H9 (cell line): ENCODE measurements around the gene SRGN. TPM values are rescaled to one million over a fixed set of nuclear protein-coding genes. Genes with fewer than 3 reads are reported as not detected.

Source experiments
- DNase-seq: peaks from one replicate; pipeline ENCODE4 v3.0.0-alpha.2; 2017
- H2AFZ ChIP-seq: one replicate; pipeline ENCODE4 v1.6.1; 2013; ENCODE audit warnings: mild to moderate bottlenecking, low read length, control low read depth, moderate library complexity
- H2AK5ac ChIP-seq: 2 replicates; pipeline ENCODE4 v1.6.1; 2013; ENCODE audit warnings: low read length, control low read depth, mixed read lengths; ENCODE audit not compliant: insufficient read length
- H2BK120ac ChIP-seq: one replicate; pipeline ENCODE4 v1.6.1; 2013; ENCODE audit warnings: low read depth, mild to moderate bottlenecking, low read length, control low read depth, inconsistent platforms; ENCODE audit not compliant: poor library complexity, severe bottlenecking
- H2BK12ac ChIP-seq: 2 replicates; pipeline ENCODE4 v1.6.1; 2013; ENCODE audit warnings: low read length, control low read depth, mixed read lengths, low read depth; ENCODE audit not compliant: insufficient read length
- H2BK15ac ChIP-seq: 2 replicates; pipeline ENCODE4 v1.6.1; 2013; ENCODE audit warnings: low read depth, low read length, control low read depth
- H2BK20ac ChIP-seq: one replicate; pipeline ENCODE4 v1.6.1; 2013; ENCODE audit warnings: low read depth, mild to moderate bottlenecking, low read length, control low read depth, inconsistent platforms; ENCODE audit not compliant: poor library complexity, severe bottlenecking
- H2BK5ac ChIP-seq: 2 replicates; pipeline ENCODE4 v1.6.1; 2013; ENCODE audit warnings: low read length, control low read depth, mixed read lengths; ENCODE audit not compliant: insufficient read length
- H3K14ac ChIP-seq: 2 replicates; pipeline ENCODE4 v1.6.1; 2013; ENCODE audit warnings: low read length, control low read depth; ENCODE audit not compliant: insufficient read depth
- H3K18ac ChIP-seq: 2 replicates; pipeline ENCODE4 v1.6.1; 2013; ENCODE audit warnings: low read depth, mild to moderate bottlenecking, mixed read lengths, low read length, control low read depth; ENCODE audit not compliant: insufficient read length
- H3K23ac ChIP-seq: 2 replicates; pipeline ENCODE4 v1.6.1; 2013; ENCODE audit warnings: low read length, control low read depth, mixed read lengths, low read depth; ENCODE audit not compliant: insufficient read length
- H3K23me2 ChIP-seq: 2 replicates; pipeline ENCODE4 v1.6.1; 2013; ENCODE audit warnings: low read depth, mild to moderate bottlenecking, mixed read lengths, low read length, control low read depth; ENCODE audit not compliant: insufficient read length, poor library complexity, severe bottlenecking
- H3K27ac ChIP-seq: 2 replicates; pipeline ENCODE4 v1.5.1; 2013; ENCODE audit warnings: low read length, control low read depth, mixed read lengths, low read depth; ENCODE audit not compliant: insufficient read length
- H3K27me3 ChIP-seq: 2 replicates; pipeline ENCODE4 v1.6.1; 2013; ENCODE audit warnings: low read length, control low read depth, inconsistent platforms; ENCODE audit not compliant: insufficient read depth
- H3K4ac ChIP-seq: 2 replicates; pipeline ENCODE4 v1.6.1; 2013; ENCODE audit warnings: low read depth, mild to moderate bottlenecking, control low read depth, inconsistent platforms, low read length, moderate library complexity
- H3K4me1 ChIP-seq: 2 replicates; pipeline ENCODE4 v1.6.1; 2013; ENCODE audit warnings: low read length, control low read depth, inconsistent platforms; ENCODE audit not compliant: insufficient read depth
- H3K4me2 ChIP-seq: 2 replicates; pipeline ENCODE4 v1.6.1; 2013; ENCODE audit warnings: low read length, control low read depth, mixed read lengths; ENCODE audit not compliant: insufficient read length, insufficient read depth
- H3K56ac ChIP-seq: 2 replicates; pipeline ENCODE4 v1.6.1; 2013; ENCODE audit warnings: low read depth, mild to moderate bottlenecking, mixed read lengths, low read length, control low read depth; ENCODE audit not compliant: insufficient read length
- H3K79me1 ChIP-seq: 2 replicates; pipeline ENCODE4 v1.6.1; 2013; ENCODE audit warnings: low read depth, mild to moderate bottlenecking, moderate library complexity, low read length, control low read depth, inconsistent platforms; ENCODE audit not compliant: insufficient read depth, poor library complexity, severe bottlenecking
- H3K79me2 ChIP-seq: 2 replicates; pipeline ENCODE4 v1.6.1; 2013; ENCODE audit warnings: low read length, control low read depth, inconsistent platforms; ENCODE audit not compliant: insufficient read depth
- H3K9ac ChIP-seq: 2 replicates; pipeline ENCODE4 v1.6.1; 2013; ENCODE audit warnings: low read length, control low read depth, mixed read lengths; ENCODE audit not compliant: insufficient read length; ENCODE audit errors: extremely low read depth
- H3K9me3 ChIP-seq: one replicate; pipeline ENCODE4 v1.6.1; 2013; ENCODE audit warnings: low read depth, low read length, inconsistent platforms; ENCODE audit not compliant: control insufficient read depth
- H3T11ph ChIP-seq: one replicate; pipeline ENCODE4 v1.6.1; 2013; ENCODE audit warnings: mild to moderate bottlenecking, low read length, control low read depth, inconsistent platforms
- H4K20me1 ChIP-seq: one replicate; pipeline ENCODE4 v1.6.1; 2013; ENCODE audit not compliant: control insufficient read depth, insufficient read length, insufficient read depth
- H4K5ac ChIP-seq: 2 replicates; pipeline ENCODE4 v1.6.1; 2013; ENCODE audit warnings: low read depth, mild to moderate bottlenecking, mixed read lengths, low read length, control low read depth; ENCODE audit not compliant: insufficient read length
- H4K8ac ChIP-seq: replicated peaks from 2 replicates; pipeline ENCODE4 v1.6.1; 2013; ENCODE audit warnings: low read length, control low read depth, mixed read lengths, low read depth; ENCODE audit not compliant: insufficient read length
- H4K91ac ChIP-seq: 2 replicates; pipeline ENCODE4 v1.6.1; 2013; ENCODE audit warnings: low read depth, mild to moderate bottlenecking, moderate library complexity, mixed read lengths, low read length, control low read depth; ENCODE audit not compliant: insufficient read length
- H3K27ac Mint-ChIP-seq, 3 experiments: 2 replicates in 2 of 3; 3 replicates in 1 of 3; pipeline ENCODE4 v1.8.0; 2020 to 2021; ENCODE audit warnings: mixed read lengths in 3 of 3, mild to moderate bottlenecking in 1 of 3, moderate library complexity in 1 of 3
- H3K27me3 Mint-ChIP-seq: 2 replicates; pipeline ENCODE4 v1.8.0; 2021; ENCODE audit warnings: low read depth, mild to moderate bottlenecking, moderate library complexity, mixed read lengths
- H3K36me3 Mint-ChIP-seq, 3 experiments: 2 replicates in 2 of 3; 3 replicates in 1 of 3; pipeline ENCODE4 v1.8.0; 2020 to 2021; ENCODE audit warnings: low read depth in 3 of 3, mixed read lengths in 3 of 3; ENCODE audit not compliant: insufficient read depth in 1 of 3
- H3K4me1 Mint-ChIP-seq, 2 experiments: 2 replicates each; pipeline ENCODE4 v1.8.0; 2020; ENCODE audit warnings: mixed read lengths in 2 of 2
- H3K4me3 Mint-ChIP-seq, 2 experiments: 2 replicates in 1 of 2; 3 replicates in 1 of 2; pipeline ENCODE4 v1.8.0; 2020 to 2021; ENCODE audit warnings: mild to moderate bottlenecking in 2 of 2, mixed read lengths in 2 of 2, moderate library complexity in 1 of 2
- H3K9me3 Mint-ChIP-seq, 2 experiments: 2 replicates in 1 of 2; 3 replicates in 1 of 2; pipeline ENCODE4 v1.8.0; 2020; ENCODE audit warnings: mild to moderate bottlenecking in 2 of 2, mixed read lengths in 2 of 2, moderate library complexity in 1 of 2
- WGBS: extraction: QIAGEN DNeasy Blood & Tissue Kit; methylation state at CpG from one replicate; pipeline ENCODE4 v1.1.7; 2013; ENCODE audit warnings: missing lambda C conversion rate, low lambda C conversion rate, mixed read lengths; ENCODE audit not compliant: insufficient read length; ENCODE audit errors: extremely low coverage; 5-methylcytosine and 5-hydroxymethylcytosine counted together
- total RNA-seq: library from RNA; stranded (reverse); gene quantifications from 2 replicates; pipeline ENCODE4 v1.2.1, GENCODE V29; 2021
- TF ChIP-seq, protein P1 (sequence below): fragments of 200-600 bp; sonication (generic); conservative IDR thresholded peaks from 3 replicates; pipeline ENCODE4 v1.8.0; 2021; ENCODE audit warnings: antibody characterized with exemption, mild to moderate bottlenecking

The SRGN gene
- total RNA-seq, 1 experiment from 2014 or later, result not detected

DNA sequence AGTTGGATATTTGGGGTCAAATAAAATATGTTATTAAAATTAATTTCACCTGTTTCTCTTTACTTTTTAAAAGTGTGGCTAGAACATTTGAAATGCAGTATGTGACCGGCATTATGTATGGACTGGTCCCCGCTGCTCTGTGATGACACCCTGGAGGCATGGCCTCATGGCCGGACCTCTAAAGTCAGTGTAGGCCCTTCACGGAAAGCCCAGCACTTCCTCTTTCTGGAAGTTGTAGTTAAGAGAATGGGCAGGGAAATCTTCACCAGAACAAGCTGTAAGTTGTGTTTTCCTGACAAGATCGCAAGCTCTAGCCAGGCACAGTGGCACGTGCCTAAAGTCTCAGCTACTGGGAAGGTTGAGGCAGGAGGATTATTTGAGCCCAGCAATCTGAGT, 38.3 kb upstream of the SRGN start:
- H2AFZ ChIP-seq, result no peak overlapping the region
- H3K9me3 ChIP-seq, result no peaks in the 10 kb centered on the region
- H4K20me1 ChIP-seq, result no peaks in the 10 kb centered on the region
- Mint-ChIP-seq H3K27me3 (no peaks in the 10 kb centered on the region; the same call in 1 of the 2 replicates), H3K4me1 (peaks cover 16 to 21% of the 10 kb centered on the region in 2 experiments), H3K9me3 (no peaks in the 10 kb centered on the region; a peak in 1 of 5 replicates), H3K36me3 (no peaks in the 10 kb centered on the region), H3K4me3 (no peak overlapping the region), H3K27ac (peak overlapping the region in 2 of 3 experiments; percentile 61 to 63; a peak in 4 of 7 replicates)
- no peak overlapping the region for H2BK5ac ChIP-seq
- no peak overlapping the region for H3K4me2 ChIP-seq
- DNase-seq, result no peak
- H3K27me3 ChIP-seq, result no peaks in the 10 kb centered on the region
- no peak overlapping the region for H3K27ac ChIP-seq
- no peak overlapping the region for H2BK15ac ChIP-seq
- no peaks in the 10 kb centered on the region for H3K79me1 ChIP-seq
- no peak overlapping the region for H3K4ac ChIP-seq
- H4K8ac ChIP-seq, result no peak overlapping the region
- H3K56ac ChIP-seq, result no peak overlapping the region
- no peak overlapping the region for H2BK12ac ChIP-seq
- no peak overlapping the region for H2AK5ac ChIP-seq
- H3T11ph ChIP-seq, result no peak overlapping the region
- H3K4me1 ChIP-seq, result no peaks in the 10 kb centered on the region
- no peak overlapping the region for H3K18ac ChIP-seq
- no peak overlapping the region for H3K23ac ChIP-seq
- H3K23me2 ChIP-seq, result no peaks in the 10 kb centered on the region
- no peak overlapping the region for H2BK20ac ChIP-seq
- H2BK120ac ChIP-seq, result no peak overlapping the region
- TF ChIP-seq, protein P1, sequence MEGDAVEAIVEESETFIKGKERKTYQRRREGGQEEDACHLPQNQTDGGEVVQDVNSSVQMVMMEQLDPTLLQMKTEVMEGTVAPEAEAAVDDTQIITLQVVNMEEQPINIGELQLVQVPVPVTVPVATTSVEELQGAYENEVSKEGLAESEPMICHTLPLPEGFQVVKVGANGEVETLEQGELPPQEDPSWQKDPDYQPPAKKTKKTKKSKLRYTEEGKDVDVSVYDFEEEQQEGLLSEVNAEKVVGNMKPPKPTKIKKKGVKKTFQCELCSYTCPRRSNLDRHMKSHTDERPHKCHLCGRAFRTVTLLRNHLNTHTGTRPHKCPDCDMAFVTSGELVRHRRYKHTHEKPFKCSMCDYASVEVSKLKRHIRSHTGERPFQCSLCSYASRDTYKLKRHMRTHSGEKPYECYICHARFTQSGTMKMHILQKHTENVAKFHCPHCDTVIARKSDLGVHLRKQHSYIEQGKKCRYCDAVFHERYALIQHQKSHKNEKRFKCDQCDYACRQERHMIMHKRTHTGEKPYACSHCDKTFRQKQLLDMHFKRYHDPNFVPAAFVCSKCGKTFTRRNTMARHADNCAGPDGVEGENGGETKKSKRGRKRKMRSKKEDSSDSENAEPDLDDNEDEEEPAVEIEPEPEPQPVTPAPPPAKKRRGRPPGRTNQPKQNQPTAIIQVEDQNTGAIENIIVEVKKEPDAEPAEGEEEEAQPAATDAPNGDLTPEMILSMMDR, result no peak
- no peak overlapping the region for H4K5ac ChIP-seq
- no peak overlapping the region for H3K14ac ChIP-seq
- H3K9ac ChIP-seq, result no peak overlapping the region
- H3K79me2 ChIP-seq, result no peaks in the 10 kb centered on the region
- no CpG with 5 or more reads among the region's 6 CpGs for WGBS
- no peak overlapping the region for H4K91ac ChIP-seq
